ENCODE results near the gene EXOC2.

The EXOC2 gene

DNA sequence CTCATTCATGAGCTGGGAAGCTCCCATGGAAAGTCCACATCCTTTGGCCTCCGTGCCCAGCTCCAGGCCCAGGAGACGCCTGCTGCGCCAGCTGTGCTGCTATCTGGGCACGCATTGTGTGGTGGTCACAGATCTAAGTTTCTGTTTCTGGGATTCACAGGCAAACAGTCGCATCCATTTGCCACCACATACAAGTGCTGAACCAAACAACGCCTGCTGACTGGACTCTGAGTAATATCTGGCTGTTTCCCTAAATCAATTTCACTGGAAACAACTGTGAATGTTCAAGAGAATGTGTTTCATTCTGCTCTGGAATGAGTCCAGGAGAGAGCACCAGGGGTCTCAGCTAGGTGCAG is 255.9 kb downstream of the EXOC2 start:
- DNase-seq: no peak

DNA sequence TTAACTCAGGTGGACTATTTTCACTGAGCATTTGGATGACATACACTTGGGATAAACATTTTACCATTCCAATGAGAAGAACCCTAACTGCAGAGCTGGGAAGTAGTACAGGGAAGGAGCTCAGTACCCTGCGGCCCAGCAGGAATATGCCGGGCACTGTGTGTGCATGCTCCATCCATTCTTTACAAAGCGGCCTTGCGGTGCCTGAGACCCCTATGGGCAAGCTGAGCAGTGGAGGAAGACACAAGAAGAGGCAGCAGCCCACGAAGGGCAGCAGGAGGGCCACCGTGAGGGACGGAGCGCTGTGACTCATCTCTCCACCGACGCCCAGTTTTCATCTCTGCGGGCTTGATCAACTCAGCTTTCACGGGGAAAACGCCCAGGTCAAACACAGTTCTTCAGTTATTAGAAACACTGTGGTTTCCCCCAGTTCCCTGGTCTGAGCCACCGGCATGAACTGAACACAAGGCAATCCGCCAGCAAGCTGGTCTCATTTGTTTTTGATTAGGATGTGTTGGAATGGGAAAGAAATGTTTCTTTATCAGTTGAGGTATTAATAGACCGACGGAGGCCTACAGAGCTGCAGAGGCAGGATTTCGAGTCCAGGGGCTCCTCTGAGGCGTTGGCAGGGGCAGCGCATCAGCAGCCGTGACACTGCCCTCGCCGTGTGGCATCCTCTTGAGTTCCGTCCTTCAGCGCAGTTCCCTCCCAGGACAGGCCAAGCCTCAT is 256.5 kb downstream of the EXOC2 start:
- DNase-seq: no peak

DNA sequence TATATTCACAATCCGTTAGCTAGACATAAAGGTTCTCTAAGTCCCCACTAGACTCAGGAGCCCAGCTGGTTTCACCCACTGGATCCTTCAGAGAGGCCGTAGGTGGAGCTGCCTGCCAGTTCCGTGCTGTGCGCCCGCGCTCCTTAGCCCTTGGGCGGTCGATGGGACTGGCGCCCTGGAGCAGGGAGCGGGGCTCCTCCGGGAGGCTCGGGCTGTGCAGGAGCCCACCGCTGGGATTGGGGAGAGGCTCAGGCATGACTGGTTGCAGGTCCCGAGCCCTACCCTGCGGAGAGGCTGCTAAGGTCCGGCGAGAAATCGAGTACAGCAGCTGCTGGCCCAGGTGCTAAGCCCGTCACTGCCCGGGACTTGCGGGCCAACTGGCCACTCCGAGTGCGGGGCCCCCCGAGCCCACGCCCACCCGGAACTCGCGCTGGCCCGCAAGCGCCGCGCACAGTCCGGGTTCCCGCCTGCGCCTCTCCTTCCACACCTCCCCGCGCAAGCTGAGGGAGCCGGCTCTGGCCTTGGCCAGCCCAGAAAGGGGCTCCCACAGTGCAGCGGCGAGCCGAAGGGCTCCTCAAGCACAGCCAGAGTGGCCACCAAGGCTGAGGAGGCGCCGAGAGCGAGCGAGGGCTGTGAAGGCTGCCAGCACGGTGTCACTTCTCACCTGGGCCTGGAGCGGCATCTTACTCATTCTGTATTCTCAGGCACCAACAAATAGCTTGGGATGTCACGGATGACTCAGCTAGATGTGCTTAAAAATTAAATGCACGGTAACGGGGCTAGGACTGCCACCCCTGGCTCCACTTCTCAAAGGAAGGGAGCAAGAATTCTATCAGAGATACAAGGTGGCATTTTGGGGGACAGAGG is 257.3 kb downstream of the EXOC2 start:
- no peak for DNase-seq

Data from activated CD4-positive, alpha-beta T cell treated with anti-CD3 and anti-CD28 coated beads, Interleukin-2, Interleukin-6, amounts not matched to agents 100 ng/mL and 50 ng/mL, durations not matched to agents 16 hours and 8 hours (primary cell).